ENCODE measurements around the gene SLC26A1. TPM values are rescaled to one million over a fixed set of nuclear protein-coding genes. Genes with fewer than 3 reads are reported as not detected.

SLC26A1 gene
- total and polyA plus RNA-seq, 2 experiments from 2014 or later, result 0.22 to 1.8 TPM

- no peaks in the 10 kb centered on the region for H4K20me1 ChIP-seq (ENCODE audit: insufficient read depth)
- no peaks in the 10 kb centered on the region for H3K79me2 ChIP-seq (ENCODE audit: insufficient read depth)
- H3K27ac ChIP-seq, result no peak overlapping the region
- no peaks in the 10 kb centered on the region for H3F3A ChIP-seq (ENCODE audit: insufficient read depth)
- no peaks in the 10 kb centered on the region for H3K9me3 ChIP-seq (ENCODE audit: low read depth)
- no peak overlapping the region for H2AFZ ChIP-seq
- H3K9ac ChIP-seq, result no peak overlapping the region
- H3K9me2 ChIP-seq (ENCODE audit: insufficient read depth), result no peaks in the 10 kb centered on the region
- H3K36me3 ChIP-seq (ENCODE audit: low read depth), result no peaks in the 10 kb centered on the region
- no peak for DNase-seq
- TF ChIP-seq EZH2phosphoT487 (IDR thresholded peaks at IDR 0.05; ENCODE audit: insufficient read depth, low read depth) (no peak), EZH2 (IDR thresholded peaks at IDR 0.05; ENCODE audit: insufficient read depth, poor library complexity, severe bottlenecking) (no peak)
- 93 to 94% methylated on average over 29 to 35 of the region's 35 CpGs for WGBS, 2 experiments (ENCODE audit: low coverage in 1 of 2, low lambda C conversion rate in 2 of 2, missing lambda C conversion rate in 2 of 2)
- no peak overlapping the region for H3K4me3 ChIP-seq
- in situ Hi-C loops (cut with MboI), result no loop called here
- no peaks in the 10 kb centered on the region for H3K4me1 ChIP-seq (ENCODE audit: insufficient read depth)
- H3K27me3 ChIP-seq (replicated peaks; ENCODE audit: insufficient read depth), result no peaks in the 10 kb centered on the region
- no peak overlapping the region for H3K4me2 ChIP-seq (ENCODE audit: unreplicated experiment)
These were observed 32.4 kb downstream of the SLC26A1 start for GRCh38 chr4:960636-961350.

- Histone ChIP-seq H3K4me2 (ENCODE audit: unreplicated experiment) (no peak overlapping the region), H3F3A (ENCODE audit: insufficient read depth) (no peaks in the 10 kb centered on the region), H3K27ac (no peak overlapping the region), H3K9me2 (ENCODE audit: insufficient read depth) (no peaks in the 10 kb centered on the region), H3K79me2 (ENCODE audit: insufficient read depth) (no peaks in the 10 kb centered on the region), H3K9ac (no peak overlapping the region), H3K4me1 (ENCODE audit: insufficient read depth) (no peaks in the 10 kb centered on the region), H3K4me3 (no peak overlapping the region), H3K9me3 (ENCODE audit: low read depth) (no peaks in the 10 kb centered on the region), H3K36me3 (ENCODE audit: low read depth) (no peaks in the 10 kb centered on the region), H2AFZ (no peak overlapping the region), H4K20me1 (ENCODE audit: insufficient read depth) (no peaks in the 10 kb centered on the region), H3K27me3 (replicated peaks; ENCODE audit: insufficient read depth) (no peaks in the 10 kb centered on the region)
- DNase-seq, result no peak
- TF ChIP-seq EZH2 (IDR thresholded peaks at IDR 0.05; ENCODE audit: insufficient read depth, poor library complexity, severe bottlenecking), result no peak
- in situ Hi-C loops (cut with MboI), result no loop called here
- 86 to 88% methylated on average over 16 of the region's 16 CpGs for WGBS, 2 experiments (ENCODE audit: low coverage in 1 of 2, low lambda C conversion rate in 2 of 2, missing lambda C conversion rate in 2 of 2)
These were observed 33.0 kb downstream of the SLC26A1 start for GRCh38 chr4:960140-960635.

GRCh38 chr4:959338-960139 is 33.7 kb downstream of the SLC26A1 start:
- no peak for TF ChIP-seq EZH2 (IDR thresholded peaks at IDR 0.05; ENCODE audit: insufficient read depth, poor library complexity, severe bottlenecking)
- TF ChIP-seq EZH2phosphoT487 (IDR thresholded peaks at IDR 0.05; ENCODE audit: insufficient read depth, low read depth), result no peak
- WGBS, 2 experiments (ENCODE audit: low coverage in 1 of 2, low lambda C conversion rate in 2 of 2, missing lambda C conversion rate in 2 of 2), result 79 to 81% methylated on average over 23 of the region's 24 CpGs
- no peaks in the 10 kb centered on the region for H3K27me3 ChIP-seq (replicated peaks; ENCODE audit: insufficient read depth)
- H3K9me3 ChIP-seq (ENCODE audit: low read depth), result no peaks in the 10 kb centered on the region
- H3K4me3 ChIP-seq, result no peak overlapping the region
- H3K4me1 ChIP-seq (ENCODE audit: insufficient read depth), result no peaks in the 10 kb centered on the region
- H3K27ac ChIP-seq, result no peak overlapping the region
- H3K79me2 ChIP-seq (ENCODE audit: insufficient read depth), result no peaks in the 10 kb centered on the region
- no peaks in the 10 kb centered on the region; the same call in 1 of the 2 replicates for H3F3A ChIP-seq (ENCODE audit: insufficient read depth)
- H2AFZ ChIP-seq, result no peak overlapping the region
- DNase-seq, result no peak
- no peak overlapping the region for H3K9ac ChIP-seq
- H3K4me2 ChIP-seq (ENCODE audit: unreplicated experiment), result no peak overlapping the region
- H3K9me2 ChIP-seq (ENCODE audit: insufficient read depth), result no peaks in the 10 kb centered on the region
- in situ Hi-C loops (cut with MboI), result no loop called here
- no peaks in the 10 kb centered on the region for H3K36me3 ChIP-seq (ENCODE audit: low read depth)
- no peaks in the 10 kb centered on the region for H4K20me1 ChIP-seq (ENCODE audit: insufficient read depth)

- H3K79me2 ChIP-seq (ENCODE audit: insufficient read depth), result no peaks in the 10 kb centered on the region
- no peaks in the 10 kb centered on the region for H3K9me2 ChIP-seq (ENCODE audit: insufficient read depth)
- no peaks in the 10 kb centered on the region for H3K36me3 ChIP-seq (ENCODE audit: low read depth)
- no peak overlapping the region for H3K9ac ChIP-seq
- no peak overlapping the region for H3K4me2 ChIP-seq (ENCODE audit: unreplicated experiment)
- no peaks in the 10 kb centered on the region for H3K27me3 ChIP-seq (replicated peaks; ENCODE audit: insufficient read depth)
- no peaks in the 10 kb centered on the region for H3K4me1 ChIP-seq (ENCODE audit: insufficient read depth)
- H3F3A ChIP-seq (ENCODE audit: insufficient read depth), result no peaks in the 10 kb centered on the region; the same call in 1 of the 2 replicates
- no peak overlapping the region for H2AFZ ChIP-seq
- no peaks in the 10 kb centered on the region for H4K20me1 ChIP-seq (ENCODE audit: insufficient read depth)
- no peaks in the 10 kb centered on the region for H3K9me3 ChIP-seq (ENCODE audit: low read depth)
- in situ Hi-C loops (cut with MboI), result no loop called here
- H3K27ac ChIP-seq, result no peak overlapping the region
- 81 to 86% methylated on average over 17 of the region's 17 CpGs for WGBS, 2 experiments (ENCODE audit: low coverage in 1 of 2, low lambda C conversion rate in 2 of 2, missing lambda C conversion rate in 2 of 2)
- no peak for TF ChIP-seq EZH2 (IDR thresholded peaks at IDR 0.05; ENCODE audit: insufficient read depth, poor library complexity, severe bottlenecking)
- TF ChIP-seq EZH2phosphoT487 (IDR thresholded peaks at IDR 0.05; ENCODE audit: insufficient read depth, low read depth), result no peak
- H3K4me3 ChIP-seq, result no peak overlapping the region
- DNase-seq, result no peak
These were observed 34.4 kb downstream of the SLC26A1 start for GRCh38 chr4:958696-959337.
